ENCODE measurements around the gene RUNX1. TPM values are rescaled to one million over a fixed set of nuclear protein-coding genes. Genes with fewer than 3 reads are reported as not detected.

The RUNX1 gene
- total RNA-seq, 2 donors from 2014 or later: 3.8 to 7.6 TPM

DNA sequence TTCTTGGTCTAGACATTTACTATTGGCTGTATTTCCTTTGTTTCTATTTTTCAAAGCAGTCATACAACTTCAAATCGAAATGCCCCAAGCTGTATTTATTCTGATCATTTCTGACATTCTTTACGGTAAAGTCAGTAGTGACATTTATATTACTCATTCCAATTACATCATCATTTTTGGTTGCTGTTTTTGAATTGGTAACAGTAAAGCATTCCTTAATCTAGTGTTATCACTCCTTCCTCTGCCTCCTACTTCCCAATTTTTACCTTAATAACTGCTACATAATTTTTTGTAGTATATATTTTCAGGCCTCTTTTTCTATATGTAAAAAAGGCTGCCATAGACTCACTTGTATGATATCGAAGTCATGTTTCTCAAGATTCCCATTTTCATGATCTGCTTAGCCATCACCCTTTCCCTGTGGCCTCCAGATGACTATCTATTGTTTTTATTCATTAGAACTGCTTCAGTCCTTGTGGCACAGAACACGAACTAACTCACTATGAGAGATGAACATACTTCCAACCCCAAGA, 167.2 kb downstream of the RUNX1 start:
- Histone ChIP-seq H3K9me3 (no peaks in the 10 kb centered on the region), H3K27me3 (peaks cover 0 to 4% of the 10 kb centered on the region in 2 donors), H3K36me3 (peaks cover 3% of the 10 kb centered on the region), H3K27ac (peak overlapping the region; percentile 5 to 39), H3K4me3 (no peak overlapping the region), H3K4me1 (peaks cover 0 to 13% of the 10 kb centered on the region in 2 donors)
- peak; percentile 21 for DNase-seq (ENCODE audit: low spot score)
- TF ChIP-seq, protein P1, sequence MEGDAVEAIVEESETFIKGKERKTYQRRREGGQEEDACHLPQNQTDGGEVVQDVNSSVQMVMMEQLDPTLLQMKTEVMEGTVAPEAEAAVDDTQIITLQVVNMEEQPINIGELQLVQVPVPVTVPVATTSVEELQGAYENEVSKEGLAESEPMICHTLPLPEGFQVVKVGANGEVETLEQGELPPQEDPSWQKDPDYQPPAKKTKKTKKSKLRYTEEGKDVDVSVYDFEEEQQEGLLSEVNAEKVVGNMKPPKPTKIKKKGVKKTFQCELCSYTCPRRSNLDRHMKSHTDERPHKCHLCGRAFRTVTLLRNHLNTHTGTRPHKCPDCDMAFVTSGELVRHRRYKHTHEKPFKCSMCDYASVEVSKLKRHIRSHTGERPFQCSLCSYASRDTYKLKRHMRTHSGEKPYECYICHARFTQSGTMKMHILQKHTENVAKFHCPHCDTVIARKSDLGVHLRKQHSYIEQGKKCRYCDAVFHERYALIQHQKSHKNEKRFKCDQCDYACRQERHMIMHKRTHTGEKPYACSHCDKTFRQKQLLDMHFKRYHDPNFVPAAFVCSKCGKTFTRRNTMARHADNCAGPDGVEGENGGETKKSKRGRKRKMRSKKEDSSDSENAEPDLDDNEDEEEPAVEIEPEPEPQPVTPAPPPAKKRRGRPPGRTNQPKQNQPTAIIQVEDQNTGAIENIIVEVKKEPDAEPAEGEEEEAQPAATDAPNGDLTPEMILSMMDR (IDR thresholded peaks at IDR 0.05): no peak

DNA sequence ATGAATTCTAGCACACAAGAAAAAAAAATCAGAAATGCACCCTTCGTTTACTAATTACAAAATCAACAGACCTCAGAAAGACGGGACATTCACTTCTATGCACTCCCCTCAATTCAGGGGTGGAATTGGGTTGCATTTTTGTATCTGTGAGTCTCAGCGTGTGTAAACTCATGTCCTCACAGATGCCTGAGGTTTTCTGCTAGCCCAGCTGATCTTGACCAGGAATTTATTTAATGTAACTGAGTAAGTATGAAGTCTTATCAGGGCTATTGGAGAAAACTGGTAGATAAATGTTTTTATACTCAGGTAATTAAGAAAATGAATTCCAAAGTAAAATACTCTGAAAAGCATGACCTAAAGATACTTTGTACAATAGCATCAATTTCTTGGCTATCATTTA, 167.7 kb downstream of the RUNX1 start:
- DNase-seq (ENCODE audit: low spot score): no peak
- peaks cover 0 to under 1% of the 10 kb centered on the region in 2 donors for H3K27me3 ChIP-seq
- H3K9me3 ChIP-seq: no peaks in the 10 kb centered on the region
- no peak overlapping the region for H3K4me3 ChIP-seq
- H3K4me1 ChIP-seq: peaks cover 0 to 8% of the 10 kb centered on the region in 2 donors
- TF ChIP-seq, protein P1 (IDR thresholded peaks at IDR 0.05): no peak
- H3K27ac ChIP-seq: peak overlapping the region in 1 of 2 donors; percentile 3
- H3K36me3 ChIP-seq: peaks cover 3% of the 10 kb centered on the region

- Histone ChIP-seq H3K4me1 (no peaks in the 10 kb centered on the region), H3K9me3 (no peaks in the 10 kb centered on the region), H3K4me3 (no peak overlapping the region), H3K27ac (no peak overlapping the region), H3K27me3 (no peaks in the 10 kb centered on the region), H3K36me3 (peaks cover 3% of the 10 kb centered on the region)
- DNase-seq (ENCODE audit: low spot score): no peak
- TF ChIP-seq, protein P1 (IDR thresholded peaks at IDR 0.05): no peak
These were observed 168.7 kb downstream of the RUNX1 start for GRCh38 chr21:34880401-34880800.

DNA sequence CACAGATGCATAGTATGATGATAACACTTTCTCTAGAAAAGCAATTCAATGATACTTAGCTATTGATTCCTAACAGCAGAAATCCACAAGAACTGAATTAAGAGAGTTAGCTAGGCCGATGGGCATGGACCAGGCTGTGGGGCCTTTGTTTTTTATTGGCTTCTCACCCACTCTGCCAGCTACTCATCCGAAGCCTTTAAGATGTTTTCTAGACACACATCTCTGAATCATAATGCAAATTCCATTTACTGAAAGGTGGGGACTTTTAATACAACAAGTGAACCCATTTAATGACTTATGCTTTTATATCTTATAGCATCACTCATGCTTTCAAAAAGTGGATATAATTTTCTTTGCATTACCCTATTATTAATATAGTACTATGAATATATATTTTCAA, 170.2 kb downstream of the RUNX1 start:
- TF ChIP-seq, protein P1 (IDR thresholded peaks at IDR 0.05): no peak

DNA sequence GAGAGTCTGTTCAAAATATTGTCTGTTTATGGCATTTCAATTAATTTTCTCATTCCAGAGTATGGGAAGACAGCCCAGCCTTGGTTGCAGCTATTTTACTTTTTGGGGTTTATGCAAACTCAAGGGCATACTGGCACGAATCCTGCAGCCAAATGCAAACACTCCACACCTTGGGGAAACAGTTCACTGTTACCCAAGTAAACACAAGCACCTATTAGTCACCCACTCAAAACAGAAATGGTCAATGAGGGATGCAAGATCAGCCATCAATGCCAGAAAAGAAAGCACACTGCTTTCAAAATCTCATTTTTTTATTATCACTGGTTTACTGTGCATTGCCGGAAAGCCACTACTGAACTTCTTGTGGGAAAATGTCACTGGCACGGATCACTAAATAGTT, 170.6 kb downstream of the RUNX1 start:
- Histone ChIP-seq H3K36me3 (peaks cover 3% of the 10 kb centered on the region), H3K4me1 (no peaks in the 10 kb centered on the region), H3K4me3 (no peak overlapping the region), H3K9me3 (no peaks in the 10 kb centered on the region), H3K27me3 (no peaks in the 10 kb centered on the region), H3K27ac (no peak overlapping the region)
- TF ChIP-seq, protein P1 (IDR thresholded peaks at IDR 0.05): no peak
- DNase-seq (ENCODE audit: low spot score): peak; percentile 36

More for the DNA sequence above, 170.2 kb downstream of the RUNX1 start:
- Histone ChIP-seq H3K9me3 (no peaks in the 10 kb centered on the region), H3K27me3 (no peaks in the 10 kb centered on the region), H3K4me1 (no peaks in the 10 kb centered on the region), H3K27ac (no peak overlapping the region), H3K36me3 (peaks cover 3% of the 10 kb centered on the region), H3K4me3 (no peak overlapping the region)
- DNase-seq (ENCODE audit: low spot score): peak; percentile 11

Data from right atrium auricular region (tissue), 2 donors.